Calu3 (cell line): ENCODE measurements around the gene HNRNPC. TPM values are rescaled to one million over a fixed set of nuclear protein-coding genes. Genes with fewer than 3 reads are reported as not detected.

Experiments
- BruUV-seq: library from RNA; stranded (reverse); fragments of 400-500 nt; replicated peaks from 2 replicates; lab custom pipeline; 2021; lab: Mats Ljungman, UMichigan
- CTCF ChIA-PET: fragments of 300-600 bp; sonication (Branson Sonifier 250); formaldehyde crosslinking; loops from one replicate; lab custom pipeline; 2022; ENCODE audit warnings: antibody characterized with exemption; lab: Charles Lee
- DNase-seq: peaks from one replicate; pipeline ENCODE4 v3.0.0; 2022
- H3K27ac Mint-ChIP-seq: one replicate; pipeline ENCODE4 v1.8.0; 2022; ENCODE audit warnings: mixed read lengths; ENCODE audit not compliant: unreplicated experiment
- H3K27me3 Mint-ChIP-seq: one replicate; pipeline ENCODE4 v1.8.0; 2022; ENCODE audit warnings: mixed read lengths; ENCODE audit not compliant: unreplicated experiment
- H3K36me3 Mint-ChIP-seq: one replicate; pipeline ENCODE4 v1.8.0; 2022; ENCODE audit warnings: mild to moderate bottlenecking, moderate library complexity, mixed read lengths; ENCODE audit not compliant: insufficient read depth, unreplicated experiment
- H3K4me1 Mint-ChIP-seq: one replicate; pipeline ENCODE4 v1.8.0; 2022; ENCODE audit warnings: mild to moderate bottlenecking, low read depth, mixed read lengths; ENCODE audit not compliant: unreplicated experiment
- H3K4me3 Mint-ChIP-seq: one replicate; pipeline ENCODE4 v1.8.0; 2022; ENCODE audit warnings: mild to moderate bottlenecking, low read depth, moderate library complexity, mixed read lengths; ENCODE audit not compliant: unreplicated experiment
- H3K9me3 Mint-ChIP-seq: one replicate; pipeline ENCODE4 v1.8.0; 2022; ENCODE audit warnings: low read depth, mixed read lengths; ENCODE audit not compliant: unreplicated experiment
- CTCF ChIP-seq: fragments of 200-600 bp; IDR thresholded peaks from one replicate; pipeline ENCODE4 v1.8.0; 2022; ENCODE audit warnings: antibody characterized with exemption; ENCODE audit not compliant: unreplicated experiment
- intact Hi-C: fragments of 100-400 bp; cut with micrococcal nuclease; formaldehyde crosslinking; loops from one replicate; pipeline ENCODE4 v1.10.0; 2022; ENCODE audit not compliant: unreplicated experiment
- total RNA-seq: library from RNA; stranded (reverse); gene quantifications from 2 replicates; pipeline ENCODE4 v1.2.3, GENCODE V29; 2022

The HNRNPC gene
- total RNA-seq, 1 experiment from 2014 or later = 476 TPM

DNA sequence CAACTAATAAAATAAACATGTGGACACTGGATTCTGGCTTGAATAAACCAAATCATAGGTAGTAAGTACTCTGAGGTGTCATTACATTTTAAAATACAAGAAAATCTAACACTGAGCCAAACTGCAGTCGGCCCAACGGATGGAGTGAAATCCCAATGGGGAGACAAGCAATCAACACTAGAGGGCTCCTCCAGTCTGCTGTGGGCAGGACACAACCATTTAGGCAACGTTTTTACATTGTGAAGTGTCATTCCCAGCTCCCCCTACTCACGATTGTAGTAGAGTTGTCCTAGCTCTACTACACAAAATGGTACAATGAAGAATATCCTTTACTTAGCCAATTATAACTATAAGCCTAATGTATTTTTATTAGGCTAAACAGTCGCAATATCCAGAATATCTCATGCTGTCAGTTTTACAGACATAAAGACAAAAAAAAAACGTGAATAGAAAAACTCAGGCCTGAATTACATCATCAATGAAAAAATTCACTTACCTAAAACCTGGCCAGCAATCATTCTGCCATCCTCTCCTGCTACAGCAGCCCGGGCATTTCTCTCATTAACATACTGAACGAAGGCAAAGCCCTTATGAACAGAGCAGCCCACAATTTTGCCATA, 35.7 kb downstream of the HNRNPC start:
- CTCF ChIA-PET = no interaction called here
- TF ChIP-seq CTCF = no peak
- BruUV-seq = no TSS peak
- intact Hi-C loops = loop anchor here (5.0 kb wide), 1 partner anchor 34 kb away; the partner anchor contains the start of gene HNRNPC
- Mint-ChIP-seq H3K9me3 (no peaks in the 10 kb centered on the region), H3K4me1 (peaks cover 59% of the 10 kb centered on the region), H3K36me3 (peaks cover 94% of the 10 kb centered on the region), H3K27ac (no peak overlapping the region), H3K4me3 (no peak overlapping the region), H3K27me3 (no peaks in the 10 kb centered on the region)
- DNase-seq = no peak

DNA sequence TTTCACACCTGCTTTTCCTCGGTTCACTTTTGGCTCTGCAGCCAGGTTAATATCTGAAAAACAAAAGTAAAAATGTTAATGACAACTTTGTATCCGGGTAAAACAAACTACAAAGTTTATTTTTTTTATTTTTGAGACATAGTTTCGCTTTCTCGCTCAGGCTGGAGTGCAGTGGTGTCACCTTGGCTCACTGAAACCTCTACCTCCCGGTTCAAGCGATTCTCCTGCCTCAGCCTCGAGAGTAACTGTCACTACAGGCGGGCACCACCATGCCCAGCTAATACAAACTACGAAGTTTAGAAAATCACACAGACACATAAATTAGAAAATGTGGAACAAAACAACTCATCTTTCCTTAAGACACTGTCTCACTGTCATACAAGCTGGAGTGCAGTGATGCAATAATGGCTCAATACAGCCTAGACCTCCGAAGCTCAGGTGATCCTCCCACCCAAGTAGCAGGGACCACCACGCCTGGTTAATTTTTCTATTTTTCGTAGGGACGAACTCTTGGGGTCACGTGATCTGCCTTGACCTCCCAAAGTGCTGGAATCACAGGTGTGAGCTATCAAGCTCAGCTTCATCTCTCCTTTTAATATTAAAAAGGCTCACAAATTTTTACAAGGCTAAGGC, 38.1 kb downstream of the HNRNPC start:
- Mint-ChIP-seq H3K36me3 (peaks cover 95% of the 10 kb centered on the region), H3K4me3 (no peak overlapping the region), H3K4me1 (peaks cover 57% of the 10 kb centered on the region), H3K9me3 (no peaks in the 10 kb centered on the region), H3K27ac (peak overlapping the region; percentile 61), H3K27me3 (no peaks in the 10 kb centered on the region)
- DNase-seq = no peak
- CTCF ChIA-PET = no interaction called here
- BruUV-seq = no TSS peak
- no peak for TF ChIP-seq CTCF
- intact Hi-C loops = loop anchor here (5.0 kb wide), 1 partner anchor 36 kb away; the partner anchor contains the start of gene HNRNPC

DNA sequence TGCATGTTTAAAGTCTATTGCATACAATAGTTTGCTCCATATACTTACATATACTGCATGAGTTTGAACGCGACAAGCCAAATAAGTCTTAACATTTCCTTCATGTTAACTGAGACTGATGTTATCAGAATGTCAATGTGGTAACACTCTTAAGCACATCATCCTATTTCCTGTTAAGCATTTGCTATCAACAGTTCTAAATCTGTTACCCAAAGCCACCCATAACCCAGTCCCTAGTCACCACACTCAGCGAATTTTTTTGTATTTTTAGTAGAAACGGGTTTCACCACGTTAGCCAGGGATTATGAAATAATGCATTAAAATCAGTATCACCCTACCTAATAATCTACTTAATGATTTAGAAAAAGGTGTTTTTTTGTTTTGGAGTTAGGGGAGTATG, 39.4 kb downstream of the HNRNPC start:
- Mint-ChIP-seq H3K4me1 (peaks cover 51% of the 10 kb centered on the region), H3K27me3 (no peaks in the 10 kb centered on the region), H3K4me3 (no peak overlapping the region), H3K36me3 (peaks cover 97% of the 10 kb centered on the region), H3K9me3 (no peaks in the 10 kb centered on the region), H3K27ac (no peak overlapping the region)
- CTCF ChIA-PET = no interaction called here
- DNase-seq = no peak
- intact Hi-C loops = loop anchor here (5.0 kb wide), 1 partner anchor 37 kb away; the partner anchor contains the start of gene HNRNPC
- TF ChIP-seq CTCF = no peak
- no TSS peak for BruUV-seq

GRCh38 chr14:21227981-21228380, 41.3 kb downstream of the HNRNPC start:
- Mint-ChIP-seq H3K27me3 (no peaks in the 10 kb centered on the region), H3K9me3 (no peaks in the 10 kb centered on the region), H3K36me3 (peaks cover 94% of the 10 kb centered on the region), H3K4me1 (peaks cover 48% of the 10 kb centered on the region), H3K27ac (no peak overlapping the region), H3K4me3 (no peak overlapping the region)
- intact Hi-C loops = no loop called here
- no peak for TF ChIP-seq CTCF
- DNase-seq = no peak
- CTCF ChIA-PET = no interaction called here
- no TSS peak for BruUV-seq
